ENCODE data around the gene B3GALT5. TPM values are rescaled to one million over a fixed set of nuclear protein-coding genes. Genes with fewer than 3 reads are reported as not detected.

B3GALT5 gene
- total and polyA plus RNA-seq, 8 donors, result 0.12 to 8.3 (median 2.7) TPM; not detected in 1

GRCh38 chr21:39593522-39593921, 19.2 kb upstream of the B3GALT5 start:
- H3K4me1 ChIP-seq, result peaks cover 0 to 10% (median 3%) of the 10 kb centered on the region in 4 donors
- no peaks in the 10 kb centered on the region for H3K36me3 ChIP-seq

GRCh38 chr21:39595465-39595864, 17.3 kb upstream of the B3GALT5 start:
- no peaks in the 10 kb centered on the region for H3K27me3 ChIP-seq
- 79 to 86% (median 82%) methylated on average over 3 of the region's 3 CpGs for WGBS, 5 donors
- DNase-seq, result no peak
- intact Hi-C loops (cut with DNase I; ENCODE audit: low total_unique reads), result no loop called here
- H3K36me3 ChIP-seq, result no peaks in the 10 kb centered on the region
- H3K9me3 ChIP-seq, result peaks cover 0 to 5% (median 0%) of the 10 kb centered on the region in 4 donors
- no peak for TF ChIP-seq POLR2AphosphoS5 (IDR thresholded peaks at IDR 0.05)
- TF ChIP-seq POLR2A (IDR thresholded peaks at IDR 0.05), result no peak
- TF ChIP-seq EP300 (IDR thresholded peaks at IDR 0.05), result no peak
- TF ChIP-seq CTCF (IDR thresholded peaks at IDR 0.05), result no peak
- peaks cover 0 to 10% (median 3%) of the 10 kb centered on the region in 4 donors for H3K4me1 ChIP-seq
- H3K27ac ChIP-seq, result no peak overlapping the region
- no peak overlapping the region for H3K4me3 ChIP-seq

More at GRCh38 chr21:39593522-39593921, 19.2 kb upstream of the B3GALT5 start:
- no peak for DNase-seq
- Histone ChIP-seq H3K27me3 (no peaks in the 10 kb centered on the region), H3K4me3 (no peak overlapping the region), H3K27ac (no peak overlapping the region), H3K9me3 (peaks cover 0 to 12% (median 4%) of the 10 kb centered on the region in 4 donors)
- intact Hi-C loops (cut with DNase I; ENCODE audit: low total_unique reads), result no loop called here
- TF ChIP-seq EP300 (IDR thresholded peaks at IDR 0.05) (no peak), POLR2A (IDR thresholded peaks at IDR 0.05) (no peak), CTCF (IDR thresholded peaks at IDR 0.05) (no peak), POLR2AphosphoS5 (IDR thresholded peaks at IDR 0.05) (no peak)

GRCh38 chr21:39597595-39597994, 15.1 kb upstream of the B3GALT5 start:
- DNase-seq, result no peak
- H3K36me3 ChIP-seq, result no peaks in the 10 kb centered on the region
- WGBS, 5 donors, result 67 to 81% (median 71%) methylated on average over 7 of the region's 7 CpGs
- no peak overlapping the region for H3K4me3 ChIP-seq
- TF ChIP-seq EP300 (IDR thresholded peaks at IDR 0.05) (no peak), POLR2A (IDR thresholded peaks at IDR 0.05) (no peak), POLR2AphosphoS5 (IDR thresholded peaks at IDR 0.05) (no peak), CTCF (IDR thresholded peaks at IDR 0.05) (no peak)
- intact Hi-C loops (cut with DNase I; ENCODE audit: low total_unique reads), result no loop called here
- peaks cover 0 to 10% (median 3%) of the 10 kb centered on the region in 4 donors for H3K4me1 ChIP-seq
- H3K27me3 ChIP-seq, result peaks cover 0 to 11% (median 0%) of the 10 kb centered on the region in 3 donors
- H3K9me3 ChIP-seq, result peaks cover 0 to 5% (median 0%) of the 10 kb centered on the region in 4 donors
- no peak overlapping the region for H3K27ac ChIP-seq

GRCh38 chr21:39599191-39599970, 13.4 kb upstream of the B3GALT5 start:
- no peak overlapping the region for H3K4me3 ChIP-seq
- no peaks in the 10 kb centered on the region for H3K36me3 ChIP-seq
- intact Hi-C loops (cut with DNase I; ENCODE audit: low total_unique reads), result no loop called here
- no peak for TF ChIP-seq POLR2A (IDR thresholded peaks at IDR 0.05)
- TF ChIP-seq EP300 (IDR thresholded peaks at IDR 0.05), result no peak
- TF ChIP-seq POLR2AphosphoS5 (IDR thresholded peaks at IDR 0.05), result no peak
- TF ChIP-seq CTCF (IDR thresholded peaks at IDR 0.05), result no peak
- H3K27me3 ChIP-seq, result peaks cover 0 to 11% (median 0%) of the 10 kb centered on the region in 3 donors
- H3K9me3 ChIP-seq, result peaks cover 0 to 5% (median 0%) of the 10 kb centered on the region in 4 donors
- H3K4me1 ChIP-seq, result no peaks in the 10 kb centered on the region
- DNase-seq, result no peak
- no peak overlapping the region for H3K27ac ChIP-seq
- WGBS, 5 donors, result 89 to 93% (median 90%) methylated on average over 4 to 5 of the region's 5 CpGs
